Measurements from ENCODE around the gene HNRNPL. TPM values are rescaled to one million over a fixed set of nuclear protein-coding genes. Genes with fewer than 3 reads are reported as not detected.

HNRNPL gene
- total RNA-seq, 1 experiment from 2014 or later = 443 TPM

DNA sequence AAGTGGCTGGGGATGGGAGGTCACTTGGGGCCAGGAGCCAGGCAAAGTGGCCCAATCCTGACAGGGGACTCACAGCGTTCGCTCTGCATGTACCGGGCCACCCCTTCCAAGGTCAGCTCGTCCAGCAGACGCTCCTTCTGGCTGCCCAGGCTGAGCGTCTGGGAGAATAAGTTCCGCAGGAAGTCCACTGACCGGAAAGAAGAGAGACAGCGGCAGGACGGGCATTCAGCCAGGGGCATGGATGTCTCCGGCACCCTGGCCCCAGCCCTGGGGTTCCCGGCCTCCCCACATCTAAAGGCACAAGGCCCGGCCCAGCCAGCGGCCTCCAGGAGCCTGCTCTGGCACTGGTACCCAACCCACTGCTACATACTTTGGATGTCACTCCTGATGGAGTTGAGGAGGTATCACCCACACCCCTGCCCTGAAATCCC is 43.6 kb upstream of the HNRNPL start:
- Mint-ChIP-seq H3K27ac (ENCODE audit: unreplicated experiment) (no peak overlapping the region), H3K36me3 (ENCODE audit: insufficient read depth, unreplicated experiment) (peaks cover 11% of the 10 kb centered on the region), H3K4me3 (ENCODE audit: unreplicated experiment) (no peak overlapping the region), H3K9me3 (ENCODE audit: unreplicated experiment) (no peaks in the 10 kb centered on the region), H3K27me3 (ENCODE audit: insufficient read depth, unreplicated experiment) (no peaks in the 10 kb centered on the region), H3K4me1 (ENCODE audit: low read depth, unreplicated experiment) (peaks cover 3% of the 10 kb centered on the region)
- H3K27me3 ChIP-seq (replicated peaks; ENCODE audit: control insufficient read depth, insufficient read depth, low read length) = no peaks in the 10 kb centered on the region
- ChIA-PET POLR2A (no interaction called here), CTCF (interaction anchor here (0.7 kb wide), 1 partner anchor 37 kb away, joined by 3 read pairs; the partner anchor contains the start of genes MRPS12 and SARS2)
- BruUV-seq (replicated peaks) = no TSS peak
- 0 out of 2 replicates have a peak, but pooled peaks cover 2% of the 10 kb centered on the region for H3K4me1 ChIP-seq
- no peaks in the 10 kb centered on the region for H3K9me3 ChIP-seq
- peaks cover 2% of the 10 kb centered on the region for H3K36me3 ChIP-seq (ENCODE audit: control insufficient read depth, insufficient read depth, low read length)
- H3K4me3 ChIP-seq (ENCODE audit: low read depth, low read length) = no peak overlapping the region
- intact Hi-C loops (cut with micrococcal nuclease; ENCODE audit: unreplicated experiment) = no loop called here
- TF ChIP-seq, protein P1, sequence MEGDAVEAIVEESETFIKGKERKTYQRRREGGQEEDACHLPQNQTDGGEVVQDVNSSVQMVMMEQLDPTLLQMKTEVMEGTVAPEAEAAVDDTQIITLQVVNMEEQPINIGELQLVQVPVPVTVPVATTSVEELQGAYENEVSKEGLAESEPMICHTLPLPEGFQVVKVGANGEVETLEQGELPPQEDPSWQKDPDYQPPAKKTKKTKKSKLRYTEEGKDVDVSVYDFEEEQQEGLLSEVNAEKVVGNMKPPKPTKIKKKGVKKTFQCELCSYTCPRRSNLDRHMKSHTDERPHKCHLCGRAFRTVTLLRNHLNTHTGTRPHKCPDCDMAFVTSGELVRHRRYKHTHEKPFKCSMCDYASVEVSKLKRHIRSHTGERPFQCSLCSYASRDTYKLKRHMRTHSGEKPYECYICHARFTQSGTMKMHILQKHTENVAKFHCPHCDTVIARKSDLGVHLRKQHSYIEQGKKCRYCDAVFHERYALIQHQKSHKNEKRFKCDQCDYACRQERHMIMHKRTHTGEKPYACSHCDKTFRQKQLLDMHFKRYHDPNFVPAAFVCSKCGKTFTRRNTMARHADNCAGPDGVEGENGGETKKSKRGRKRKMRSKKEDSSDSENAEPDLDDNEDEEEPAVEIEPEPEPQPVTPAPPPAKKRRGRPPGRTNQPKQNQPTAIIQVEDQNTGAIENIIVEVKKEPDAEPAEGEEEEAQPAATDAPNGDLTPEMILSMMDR (IDR thresholded peaks at IDR 0.05; ENCODE audit: insufficient read depth in 1 of 2, low read depth in 1 of 2, low read length in 1 of 2, severe bottlenecking in 1 of 2, unreplicated experiment in 1 of 2) = no peak
- no peak for DNase-seq

DNA sequence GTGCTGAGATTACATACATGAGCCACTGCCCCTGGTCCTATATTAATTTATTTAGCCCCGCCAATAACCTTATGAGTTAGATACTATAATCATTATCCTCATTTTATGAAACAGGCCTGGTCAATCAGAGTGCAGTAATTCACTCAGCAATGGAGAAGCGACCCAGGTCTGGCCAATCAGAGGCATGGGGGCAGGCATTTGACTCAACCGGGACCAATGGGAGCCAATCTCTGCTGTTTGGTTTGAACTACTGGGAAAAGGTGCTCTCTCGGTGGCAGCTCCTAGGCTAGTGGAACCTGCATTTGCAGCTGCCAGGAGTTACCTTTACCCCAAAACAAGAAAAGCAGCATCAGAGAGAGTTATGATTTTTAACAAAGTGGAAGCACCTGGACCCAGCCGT is 43.1 kb upstream of the HNRNPL start:
- peaks cover 11% of the 10 kb centered on the region for H3K36me3 Mint-ChIP-seq (ENCODE audit: insufficient read depth, unreplicated experiment)
- no TSS peak for BruUV-seq (replicated peaks)
- H3K4me3 Mint-ChIP-seq (ENCODE audit: unreplicated experiment) = no peak overlapping the region
- no peaks in the 10 kb centered on the region for H3K27me3 ChIP-seq (replicated peaks; ENCODE audit: control insufficient read depth, insufficient read depth, low read length)
- H3K27me3 Mint-ChIP-seq (ENCODE audit: insufficient read depth, unreplicated experiment) = no peaks in the 10 kb centered on the region
- peaks cover 2% of the 10 kb centered on the region for H3K36me3 ChIP-seq (ENCODE audit: control insufficient read depth, insufficient read depth, low read length)
- ChIA-PET CTCF (interaction anchor here (0.7 kb wide), 1 partner anchor 38 kb away, joined by 3 read pairs; the partner anchor contains the start of genes MRPS12 and SARS2), POLR2A (no interaction called here)
- H3K4me1 Mint-ChIP-seq (ENCODE audit: low read depth, unreplicated experiment) = no peaks in the 10 kb centered on the region
- H3K27ac Mint-ChIP-seq (ENCODE audit: unreplicated experiment) = no peak overlapping the region
- H3K9me3 ChIP-seq = no peaks in the 10 kb centered on the region
- TF ChIP-seq, protein P1 (IDR thresholded peaks at IDR 0.05; ENCODE audit: insufficient read depth in 1 of 2, low read depth in 1 of 2, low read length in 1 of 2, severe bottlenecking in 1 of 2, unreplicated experiment in 1 of 2) = no peak
- no peak for DNase-seq
- H3K4me3 ChIP-seq (ENCODE audit: low read depth, low read length) = no peak overlapping the region
- intact Hi-C loops (cut with micrococcal nuclease; ENCODE audit: unreplicated experiment) = no loop called here
- H3K4me1 ChIP-seq = no peaks in the 10 kb centered on the region
- no peaks in the 10 kb centered on the region for H3K9me3 Mint-ChIP-seq (ENCODE audit: unreplicated experiment)

DNA sequence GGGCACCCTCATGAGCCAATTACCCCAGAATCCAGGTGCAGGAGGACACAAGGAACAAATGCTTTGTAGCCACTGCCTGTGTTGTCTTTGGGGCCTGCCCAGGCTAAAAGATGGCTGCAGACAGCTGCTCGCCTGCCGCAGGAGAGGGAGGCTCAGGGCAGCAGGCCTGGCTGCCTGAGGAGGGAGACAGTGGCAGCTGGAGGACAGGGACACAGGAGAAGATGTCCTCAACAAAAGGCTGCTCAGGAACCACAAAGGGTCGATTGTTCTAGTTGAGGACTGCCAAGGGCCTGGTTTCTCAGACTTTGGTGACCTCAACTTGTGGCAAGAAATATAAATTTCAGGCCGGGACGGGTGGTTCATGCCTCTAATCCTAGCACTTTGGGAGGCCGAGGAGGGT is 42.0 kb upstream of the HNRNPL start:
- ChIA-PET POLR2A (no interaction called here), CTCF (no interaction called here)
- BruUV-seq (replicated peaks) = no TSS peak
- intact Hi-C loops (cut with micrococcal nuclease; ENCODE audit: unreplicated experiment) = no loop called here
- no peak overlapping the region for H3K27ac Mint-ChIP-seq (ENCODE audit: unreplicated experiment)
- Histone ChIP-seq H3K27me3 (replicated peaks; ENCODE audit: control insufficient read depth, insufficient read depth, low read length) (no peaks in the 10 kb centered on the region), H3K4me3 (ENCODE audit: low read depth, low read length) (no peak overlapping the region), H3K4me1 (peaks cover 6% of the 10 kb centered on the region; the same call in 1 of the 2 replicates), H3K36me3 (ENCODE audit: control insufficient read depth, insufficient read depth, low read length) (peaks cover 2% of the 10 kb centered on the region), H3K9me3 (no peaks in the 10 kb centered on the region)
- TF ChIP-seq, protein P1 (IDR thresholded peaks at IDR 0.05; ENCODE audit: insufficient read depth in 1 of 2, low read depth in 1 of 2, low read length in 1 of 2, severe bottlenecking in 1 of 2, unreplicated experiment in 1 of 2) = no peak
- peaks cover 5% of the 10 kb centered on the region for H3K36me3 Mint-ChIP-seq (ENCODE audit: insufficient read depth, unreplicated experiment)
- H3K27me3 Mint-ChIP-seq (ENCODE audit: insufficient read depth, unreplicated experiment) = no peaks in the 10 kb centered on the region
- H3K9me3 Mint-ChIP-seq (ENCODE audit: unreplicated experiment) = no peaks in the 10 kb centered on the region
- no peak for DNase-seq
- no peak overlapping the region for H3K4me3 Mint-ChIP-seq (ENCODE audit: unreplicated experiment)
- no peaks in the 10 kb centered on the region for H3K4me1 Mint-ChIP-seq (ENCODE audit: low read depth, unreplicated experiment)

Data from Caco-2 (cell line).